LNCAP (cell line): Measurements from ENCODE around the gene SLC6A5.

Source experiments
- TF ChIP-seq, protein P1 (sequence below): fragments of 450-650 bp; IDR thresholded peaks from 2 replicates; pipeline ENCODE4 v1.5.1; 2017; ENCODE audit warnings: mild to moderate bottlenecking

Gene SLC6A5

GRCh38 chr11:20669820-20670684 is 70.6 kb downstream of the SLC6A5 start:
- TF ChIP-seq, protein P1, sequence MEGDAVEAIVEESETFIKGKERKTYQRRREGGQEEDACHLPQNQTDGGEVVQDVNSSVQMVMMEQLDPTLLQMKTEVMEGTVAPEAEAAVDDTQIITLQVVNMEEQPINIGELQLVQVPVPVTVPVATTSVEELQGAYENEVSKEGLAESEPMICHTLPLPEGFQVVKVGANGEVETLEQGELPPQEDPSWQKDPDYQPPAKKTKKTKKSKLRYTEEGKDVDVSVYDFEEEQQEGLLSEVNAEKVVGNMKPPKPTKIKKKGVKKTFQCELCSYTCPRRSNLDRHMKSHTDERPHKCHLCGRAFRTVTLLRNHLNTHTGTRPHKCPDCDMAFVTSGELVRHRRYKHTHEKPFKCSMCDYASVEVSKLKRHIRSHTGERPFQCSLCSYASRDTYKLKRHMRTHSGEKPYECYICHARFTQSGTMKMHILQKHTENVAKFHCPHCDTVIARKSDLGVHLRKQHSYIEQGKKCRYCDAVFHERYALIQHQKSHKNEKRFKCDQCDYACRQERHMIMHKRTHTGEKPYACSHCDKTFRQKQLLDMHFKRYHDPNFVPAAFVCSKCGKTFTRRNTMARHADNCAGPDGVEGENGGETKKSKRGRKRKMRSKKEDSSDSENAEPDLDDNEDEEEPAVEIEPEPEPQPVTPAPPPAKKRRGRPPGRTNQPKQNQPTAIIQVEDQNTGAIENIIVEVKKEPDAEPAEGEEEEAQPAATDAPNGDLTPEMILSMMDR: no peak

- TF ChIP-seq, protein P1: no peak
These were observed 71.6 kb downstream of the SLC6A5 start for GRCh38 chr11:20670932-20671403.

DNA sequence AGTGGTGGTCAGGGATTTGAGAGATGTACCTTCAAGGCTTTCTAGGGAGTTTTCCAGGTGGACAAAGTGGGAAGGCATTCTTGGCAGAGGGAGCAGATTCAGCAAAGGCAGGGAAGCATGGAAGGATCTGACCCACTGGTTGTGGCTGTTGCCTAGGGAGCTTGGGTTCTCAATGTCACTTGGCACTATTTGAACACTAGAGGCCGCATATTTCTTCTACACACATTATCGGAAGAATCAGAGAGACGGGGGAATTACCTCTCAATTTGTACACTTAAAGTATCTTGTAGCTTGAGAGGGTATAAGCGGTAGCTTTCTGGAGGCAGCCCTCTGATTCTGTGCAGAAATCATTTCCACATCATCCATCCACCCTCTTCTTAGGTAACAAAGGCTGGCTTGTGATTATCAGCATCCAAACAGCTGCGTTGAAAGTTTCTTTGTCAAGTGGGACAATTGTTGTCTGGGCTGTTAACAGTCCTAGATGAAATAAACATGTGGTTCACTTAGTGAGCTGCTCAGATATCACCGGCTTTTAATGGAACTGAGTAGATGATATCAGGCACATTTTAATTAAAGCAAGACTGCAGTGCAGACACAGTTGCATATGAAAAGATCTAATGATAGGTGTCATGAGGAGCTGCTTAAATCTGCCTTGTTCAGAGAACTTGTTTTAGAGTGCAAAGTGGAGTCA is 72.6 kb downstream of the SLC6A5 start:
- TF ChIP-seq, protein P1: no peak

GRCh38 chr11:20672575-20672974 is 73.2 kb downstream of the SLC6A5 start:
- TF ChIP-seq, protein P1: peak; percentile 47

DNA sequence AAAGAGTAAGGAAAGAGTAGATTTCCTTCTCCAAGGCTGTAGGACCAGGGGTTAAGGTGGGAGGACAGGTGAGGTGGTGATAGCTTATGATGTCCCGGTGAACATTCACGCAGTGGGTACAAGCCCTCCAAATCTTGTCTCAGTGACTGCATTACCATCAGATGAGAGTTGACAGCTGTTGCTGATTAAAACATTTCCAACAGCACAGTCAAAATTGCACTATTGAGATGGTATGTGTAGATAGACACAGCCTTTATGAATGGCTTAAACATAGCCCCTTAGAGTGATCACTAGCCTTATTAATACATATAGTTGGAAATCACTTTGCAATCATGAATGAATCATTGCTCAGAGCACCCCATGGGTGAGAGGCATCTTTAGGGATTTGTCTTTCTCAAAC is 77.2 kb downstream of the SLC6A5 start:
- TF ChIP-seq, protein P1: no peak

DNA sequence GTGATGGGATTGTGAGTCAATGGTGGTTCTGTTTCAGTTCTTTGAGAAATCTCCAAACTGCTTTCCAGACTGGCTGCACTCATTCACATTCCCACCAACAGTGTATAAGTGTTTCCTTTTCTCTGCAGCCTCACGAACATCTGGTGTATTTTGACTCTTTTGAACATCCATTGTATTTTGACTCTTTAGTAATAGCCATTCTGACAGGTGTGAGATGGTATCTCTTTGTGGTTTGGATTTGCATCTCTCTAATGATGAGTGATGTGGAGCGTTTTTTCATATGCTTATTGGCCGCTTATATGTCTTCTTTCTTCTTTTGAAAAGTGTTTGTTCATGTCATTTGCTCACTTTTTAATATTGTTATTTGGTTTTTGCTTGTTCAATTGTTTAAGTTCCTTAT is 89.4 kb downstream of the SLC6A5 start:
- TF ChIP-seq, protein P1: no peak

DNA sequence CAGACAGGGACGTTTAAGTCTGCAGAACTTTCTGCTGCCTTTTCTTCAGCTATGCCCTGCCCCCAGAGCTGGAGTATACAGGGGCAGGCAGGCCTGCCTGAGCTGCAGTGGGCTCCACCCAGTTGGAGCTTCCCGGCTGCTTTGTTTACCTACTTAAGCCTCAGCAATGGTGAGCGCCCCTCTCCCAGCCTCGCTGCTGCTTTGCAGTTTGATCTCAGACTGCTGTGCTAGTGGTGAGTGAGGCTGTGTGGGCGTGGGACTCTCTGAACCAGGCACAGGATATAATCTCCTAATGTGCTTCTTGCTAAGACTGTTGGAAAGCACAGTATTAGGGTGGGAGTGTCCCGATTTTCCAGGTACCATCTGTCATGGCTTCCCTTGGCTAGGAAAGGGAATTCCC is 108.5 kb downstream of the SLC6A5 start:
- TF ChIP-seq, protein P1: no peak
